Measurements from ENCODE around the gene FANK1. TPM values are rescaled to one million over a fixed set of nuclear protein-coding genes. Genes with fewer than 3 reads are reported as not detected.

FANK1 gene
- total RNA-seq, 2 donors from 2014 or later = 5.8 to 6.9 TPM

DNA sequence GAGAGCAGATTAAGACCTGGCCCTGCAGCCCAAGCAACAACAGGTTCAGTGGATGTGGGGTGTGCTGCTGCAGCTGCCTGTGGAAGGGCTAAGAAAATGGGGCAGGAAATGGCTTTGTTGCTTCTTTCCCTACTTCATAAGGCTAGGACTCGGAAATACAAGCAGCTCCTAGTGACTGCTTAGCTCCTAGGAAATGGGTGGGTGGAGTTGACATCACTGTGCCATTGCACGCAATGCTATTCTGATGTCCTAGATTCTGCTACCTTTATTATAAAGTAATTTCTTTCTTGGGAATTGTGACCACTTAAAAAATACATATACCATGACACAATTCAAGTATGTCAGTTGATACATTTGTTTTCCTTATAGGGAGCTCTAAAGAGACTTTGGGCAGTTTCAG, 155.8 kb downstream of the FANK1 start:
- no peaks in the 10 kb centered on the region for H3K27me3 ChIP-seq
- H3K27ac ChIP-seq = no peak overlapping the region
- no peak for DNase-seq
- TF ChIP-seq, protein P1, sequence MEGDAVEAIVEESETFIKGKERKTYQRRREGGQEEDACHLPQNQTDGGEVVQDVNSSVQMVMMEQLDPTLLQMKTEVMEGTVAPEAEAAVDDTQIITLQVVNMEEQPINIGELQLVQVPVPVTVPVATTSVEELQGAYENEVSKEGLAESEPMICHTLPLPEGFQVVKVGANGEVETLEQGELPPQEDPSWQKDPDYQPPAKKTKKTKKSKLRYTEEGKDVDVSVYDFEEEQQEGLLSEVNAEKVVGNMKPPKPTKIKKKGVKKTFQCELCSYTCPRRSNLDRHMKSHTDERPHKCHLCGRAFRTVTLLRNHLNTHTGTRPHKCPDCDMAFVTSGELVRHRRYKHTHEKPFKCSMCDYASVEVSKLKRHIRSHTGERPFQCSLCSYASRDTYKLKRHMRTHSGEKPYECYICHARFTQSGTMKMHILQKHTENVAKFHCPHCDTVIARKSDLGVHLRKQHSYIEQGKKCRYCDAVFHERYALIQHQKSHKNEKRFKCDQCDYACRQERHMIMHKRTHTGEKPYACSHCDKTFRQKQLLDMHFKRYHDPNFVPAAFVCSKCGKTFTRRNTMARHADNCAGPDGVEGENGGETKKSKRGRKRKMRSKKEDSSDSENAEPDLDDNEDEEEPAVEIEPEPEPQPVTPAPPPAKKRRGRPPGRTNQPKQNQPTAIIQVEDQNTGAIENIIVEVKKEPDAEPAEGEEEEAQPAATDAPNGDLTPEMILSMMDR (IDR thresholded peaks at IDR 0.05) = no peak
- intact Hi-C loops (cut with DNase I) = no loop called here
- H3K4me3 ChIP-seq = no peak overlapping the region
- no peaks in the 10 kb centered on the region for H3K4me1 ChIP-seq
- H3K9ac ChIP-seq (ENCODE audit: low read depth in 2 of 2, low read length in 2 of 2) = no peak overlapping the region
- H3K9me3 ChIP-seq = no peaks in the 10 kb centered on the region
- no peaks in the 10 kb centered on the region for H3K36me3 ChIP-seq

DNA sequence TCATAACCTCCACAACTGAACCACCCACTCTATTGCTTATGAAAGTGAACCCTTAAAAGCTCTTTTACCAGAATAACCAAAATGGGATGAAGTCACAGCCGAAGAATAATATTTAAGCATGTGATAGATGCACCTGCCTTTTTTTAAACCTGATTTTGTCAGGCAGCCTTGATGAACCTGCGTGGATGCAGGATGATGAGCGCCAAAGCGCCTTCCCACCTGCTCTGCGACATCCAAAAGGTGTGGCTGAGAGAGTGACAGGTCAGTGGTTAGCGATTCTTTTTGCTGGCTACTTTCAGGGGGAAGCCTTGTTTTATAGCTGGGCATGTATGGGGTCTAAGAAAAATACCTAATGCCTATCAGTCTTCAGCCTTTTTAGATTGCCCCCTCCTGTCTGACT, 157.8 kb downstream of the FANK1 start:
- no peak for DNase-seq
- no peaks in the 10 kb centered on the region for H3K4me1 ChIP-seq
- TF ChIP-seq, protein P1 (IDR thresholded peaks at IDR 0.05) = no peak
- H3K27me3 ChIP-seq = no peaks in the 10 kb centered on the region
- intact Hi-C loops (cut with DNase I) = no loop called here
- no peak overlapping the region for H3K27ac ChIP-seq
- no peaks in the 10 kb centered on the region for H3K36me3 ChIP-seq
- no peak overlapping the region for H3K4me3 ChIP-seq
- H3K9ac ChIP-seq (ENCODE audit: low read depth in 2 of 2, low read length in 2 of 2) = no peak overlapping the region
- H3K9me3 ChIP-seq = no peaks in the 10 kb centered on the region

DNA sequence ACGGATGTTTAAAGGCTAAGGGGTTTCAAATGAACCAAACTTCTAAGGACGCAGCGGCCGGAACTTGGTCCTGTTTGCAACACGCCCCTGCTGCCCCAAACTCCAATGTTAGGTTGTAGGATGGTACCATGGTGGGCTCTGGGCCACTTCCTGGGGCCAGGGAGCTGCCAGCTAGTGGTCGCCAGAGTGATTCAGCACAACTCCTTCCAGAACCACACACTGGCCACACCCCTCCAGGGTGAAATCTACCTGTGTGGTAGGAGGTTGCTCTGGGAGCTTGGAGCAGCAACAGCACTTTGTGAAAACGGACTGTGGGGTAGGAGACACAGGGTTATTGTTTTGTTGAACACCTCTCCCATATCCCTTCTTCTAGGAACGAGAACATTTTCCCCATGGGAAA, 161.1 kb downstream of the FANK1 start:
- no peaks in the 10 kb centered on the region for H3K9me3 ChIP-seq
- no peak overlapping the region for H3K4me3 ChIP-seq
- TF ChIP-seq, protein P1 (IDR thresholded peaks at IDR 0.05) = no peak
- no peaks in the 10 kb centered on the region for H3K36me3 ChIP-seq
- no peak for DNase-seq
- H3K9ac ChIP-seq (ENCODE audit: low read depth in 2 of 2, low read length in 2 of 2) = no peak overlapping the region
- H3K27me3 ChIP-seq = no peaks in the 10 kb centered on the region
- no peaks in the 10 kb centered on the region for H3K4me1 ChIP-seq
- intact Hi-C loops (cut with DNase I) = no loop called here
- H3K27ac ChIP-seq = no peak overlapping the region

DNA sequence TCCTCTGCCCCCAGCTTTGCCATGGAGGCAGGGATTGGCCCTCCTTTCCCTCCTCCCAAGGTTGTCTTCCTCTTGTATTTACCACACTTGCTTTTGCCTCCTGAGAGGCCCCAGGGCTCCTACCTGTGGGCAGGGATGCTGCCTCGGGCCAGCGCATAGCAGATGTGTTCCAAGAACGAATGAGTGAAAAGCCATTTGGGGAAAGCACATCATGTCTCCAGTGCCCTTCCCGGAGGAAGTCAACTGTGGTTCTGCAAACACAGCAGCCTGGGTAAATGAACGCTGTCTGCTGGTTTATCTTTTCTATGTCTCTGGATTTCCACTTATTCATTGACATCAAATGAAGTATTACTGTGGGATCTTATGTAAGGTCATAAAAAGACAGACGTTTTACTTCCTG, 161.7 kb downstream of the FANK1 start:
- DNase-seq = no peak
- Histone ChIP-seq H3K9me3 (no peaks in the 10 kb centered on the region), H3K36me3 (no peaks in the 10 kb centered on the region), H3K27me3 (no peaks in the 10 kb centered on the region), H3K9ac (ENCODE audit: low read depth in 2 of 2, low read length in 2 of 2) (no peak overlapping the region), H3K4me1 (no peaks in the 10 kb centered on the region), H3K4me3 (no peak overlapping the region), H3K27ac (no peak overlapping the region)
- TF ChIP-seq, protein P1 (IDR thresholded peaks at IDR 0.05) = no peak
- intact Hi-C loops (cut with DNase I) = no loop called here

DNA sequence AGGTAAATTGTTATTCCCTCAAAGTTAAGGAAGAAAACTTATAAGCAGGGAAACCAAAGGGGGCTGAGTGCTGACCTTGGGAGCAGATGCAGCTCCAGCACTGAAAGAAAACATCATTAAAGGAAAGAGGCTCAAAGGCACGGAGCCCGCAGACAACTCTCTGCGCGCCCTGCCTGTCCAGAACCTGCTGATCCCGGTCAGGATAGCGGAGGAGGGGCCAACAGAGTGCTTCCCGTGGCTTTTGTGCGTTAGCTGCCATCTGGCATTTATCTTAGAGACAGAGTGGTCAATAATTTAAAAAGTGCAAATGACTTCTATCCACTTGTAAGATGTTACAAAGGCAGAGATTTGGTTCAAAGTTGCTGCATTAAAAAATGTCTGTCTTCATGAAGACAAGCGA, 162.1 kb downstream of the FANK1 start:
- Histone ChIP-seq H3K27ac (no peak overlapping the region), H3K36me3 (no peaks in the 10 kb centered on the region), H3K27me3 (no peaks in the 10 kb centered on the region), H3K9me3 (no peaks in the 10 kb centered on the region), H3K9ac (ENCODE audit: low read depth in 2 of 2, low read length in 2 of 2) (no peak overlapping the region), H3K4me3 (no peak overlapping the region), H3K4me1 (no peaks in the 10 kb centered on the region)
- TF ChIP-seq, protein P1 (IDR thresholded peaks at IDR 0.05) = no peak
- intact Hi-C loops (cut with DNase I) = no loop called here
- DNase-seq = no peak

Other genes starting within 250 kb of the FANK1 start
- not detected for gene TEX36, start 213.4 kb upstream of the FANK1 start, total RNA-seq
- gene EDRF1, start 176.9 kb upstream of the FANK1 start, total RNA-seq = 10 to 100 TPM; 16.4 to 20.4 TPM
- not detected for gene MMP21, start 120.7 kb upstream of the FANK1 start, total RNA-seq
- 10 to 100 TPM; 19.9 to 30.2 TPM for gene UROS, start 73.3 kb upstream of the FANK1 start, total RNA-seq
- 10 to 100 TPM; 36.0 to 67.2 TPM for gene BCCIP, start 73.0 kb upstream of the FANK1 start, total RNA-seq
- gene DHX32, start 15.3 kb upstream of the FANK1 start, total RNA-seq = 10 to 100 TPM; 64.0 to 86.3 TPM